Measurements from ENCODE around the gene SOWAHB.
"Not testable (repeated sequence)": the region's sequence is repeated elsewhere in the genome, so short reads cannot be mapped to it uniquely, and the experiment has no call there.

Gene SOWAHB

DNA sequence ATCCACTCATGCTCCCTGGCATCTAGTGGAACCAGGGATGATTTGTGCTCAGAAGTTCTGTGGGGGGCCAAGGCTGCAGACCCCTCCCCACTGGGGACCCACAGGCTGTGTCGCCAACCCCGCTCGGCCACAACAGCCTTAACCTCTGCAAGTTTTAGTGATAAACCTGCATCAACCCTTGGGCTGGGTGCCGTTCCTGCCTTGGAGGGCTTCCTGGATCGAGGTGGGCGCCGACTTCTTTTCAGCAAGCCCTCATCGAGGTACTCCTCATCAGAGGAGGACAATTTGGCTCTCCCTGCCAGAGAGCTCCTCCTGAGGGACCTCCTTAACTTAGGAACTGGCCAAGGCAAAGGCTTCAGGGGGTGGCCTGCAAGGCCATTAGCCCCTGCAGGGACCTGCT, 1.9 kb downstream of the SOWAHB start:
- DNase-seq (ENCODE audit: low read depth, low spot score): no peak

- no peak for DNase-seq (ENCODE audit: low read depth, low spot score)
Measured at GRCh38 chr4:76895619-76896018, 2.3 kb downstream of the SOWAHB start.

GRCh38 chr4:76894537-76895255, 3.2 kb downstream of the SOWAHB start:
- no peak for DNase-seq (ENCODE audit: low read depth, low spot score)

DNA sequence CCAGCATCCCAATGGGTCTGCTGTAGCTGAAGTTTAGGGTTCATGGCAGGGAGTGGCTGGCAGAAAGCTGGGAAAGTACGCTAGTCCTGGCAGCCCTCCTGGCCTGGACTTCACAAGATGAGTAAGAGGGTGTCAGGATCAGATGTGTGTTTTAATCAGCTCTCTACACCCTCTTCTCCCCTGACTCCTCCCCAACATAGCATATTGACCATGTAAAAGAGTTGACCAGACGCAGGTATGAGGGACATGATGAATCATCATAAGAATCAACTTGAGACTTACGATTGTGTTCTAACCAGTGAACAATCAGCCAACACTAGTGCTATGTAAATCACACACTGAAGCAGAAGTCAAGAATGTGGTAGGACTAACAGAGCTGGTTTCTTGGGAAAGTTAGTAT, 5.3 kb downstream of the SOWAHB start:
- DNase-seq (ENCODE audit: low read depth, low spot score): no peak

GRCh38 chr4:76892001-76892400, 5.9 kb downstream of the SOWAHB start:
- DNase-seq (ENCODE audit: low read depth, low spot score): no peak

DNA sequence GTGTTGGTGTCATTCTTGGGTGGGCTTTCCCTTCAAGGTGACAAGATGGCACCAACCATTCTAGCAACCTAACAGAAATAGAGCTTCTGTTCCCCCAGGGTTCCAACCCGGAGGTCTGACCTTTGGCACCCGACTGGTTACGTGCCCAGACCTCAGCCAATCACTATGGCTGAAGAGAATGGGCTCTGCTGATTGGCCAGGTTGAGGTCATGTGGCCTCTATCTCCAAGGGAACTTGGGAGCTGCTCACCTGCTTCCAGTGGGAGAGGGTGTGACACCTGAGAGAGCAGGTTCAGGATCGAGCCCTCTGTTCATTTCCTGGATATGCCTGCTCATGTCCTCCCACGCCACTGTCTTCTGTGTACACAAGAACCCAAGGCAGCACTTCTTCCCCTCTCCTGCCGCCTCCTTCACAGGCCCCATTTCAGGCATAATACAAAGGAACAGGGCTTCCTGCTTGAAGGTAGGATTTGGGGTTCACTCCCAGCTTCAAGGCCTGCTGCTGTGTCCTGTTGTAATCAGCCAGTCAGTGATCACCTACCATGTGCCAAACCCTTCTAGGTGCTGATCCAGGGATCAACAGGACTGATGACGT, 11.0 kb downstream of the SOWAHB start:
- no peak for DNase-seq (ENCODE audit: low read depth, low spot score)

DNA sequence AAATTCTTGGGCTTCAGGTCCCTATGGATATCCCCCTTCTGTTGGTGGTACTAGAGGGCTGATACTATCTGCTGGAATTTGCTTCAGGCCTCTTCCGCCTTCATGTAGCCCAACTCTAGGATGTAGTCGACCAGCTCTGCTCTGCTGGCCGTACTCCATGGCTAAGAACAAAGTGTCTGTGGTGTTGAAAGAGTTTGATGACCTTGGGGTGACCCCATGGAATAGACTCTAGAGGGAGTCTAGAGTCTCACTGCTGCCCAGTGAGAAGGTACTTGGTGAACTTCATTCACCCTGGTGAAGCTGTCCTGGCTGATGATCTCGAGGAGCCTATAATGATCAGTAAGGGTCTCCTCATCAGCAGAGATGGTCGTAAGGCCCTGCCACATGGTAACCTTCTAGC, 11.7 kb downstream of the SOWAHB start:
- DNase-seq (ENCODE audit: low read depth, low spot score): no peak

GRCh38 chr4:76883147-76883546, 14.8 kb downstream of the SOWAHB start:
- no peak for DNase-seq (ENCODE audit: low read depth, low spot score)

DNA sequence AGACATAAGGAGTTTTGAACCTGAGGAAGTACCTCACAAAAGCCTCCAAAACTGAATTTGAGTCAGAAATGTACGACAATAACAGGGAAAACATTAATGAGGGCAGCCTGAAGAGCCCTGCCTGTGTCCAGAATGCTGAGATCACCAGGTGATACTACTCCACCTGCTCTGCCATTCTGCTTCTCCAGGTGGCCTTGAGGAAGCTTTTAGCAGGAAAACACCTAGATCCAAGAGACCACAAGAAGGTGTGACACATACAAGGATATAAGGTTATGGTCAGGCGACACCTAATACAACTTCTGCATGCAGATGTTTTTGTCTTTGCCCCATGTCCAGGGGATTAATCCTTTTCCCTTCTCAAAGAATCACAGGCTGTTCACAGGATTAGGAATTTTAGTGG, 15.3 kb downstream of the SOWAHB start:
- no peak for DNase-seq (ENCODE audit: low read depth, low spot score)

DNA sequence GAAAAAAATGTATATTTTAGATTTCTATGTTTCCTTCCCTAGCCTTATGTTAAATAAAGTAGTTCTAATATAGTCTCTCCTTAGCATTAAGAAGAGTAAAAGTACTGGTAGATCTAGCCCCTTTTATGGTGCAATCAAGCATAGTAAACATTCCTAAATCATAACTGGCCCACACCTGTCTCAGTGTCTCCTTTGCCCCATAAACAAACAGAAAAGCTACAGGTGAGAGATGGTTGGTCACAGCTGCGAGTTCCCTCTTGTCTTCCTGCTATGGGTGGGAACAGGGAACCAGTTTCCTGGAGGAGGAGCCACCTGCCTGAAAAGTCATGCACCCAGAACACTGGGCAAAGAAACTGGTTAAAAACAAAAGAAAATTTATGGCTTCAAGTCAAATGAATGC, 16.6 kb downstream of the SOWAHB start:
- no peak for DNase-seq (ENCODE audit: low read depth, low spot score)

DNA sequence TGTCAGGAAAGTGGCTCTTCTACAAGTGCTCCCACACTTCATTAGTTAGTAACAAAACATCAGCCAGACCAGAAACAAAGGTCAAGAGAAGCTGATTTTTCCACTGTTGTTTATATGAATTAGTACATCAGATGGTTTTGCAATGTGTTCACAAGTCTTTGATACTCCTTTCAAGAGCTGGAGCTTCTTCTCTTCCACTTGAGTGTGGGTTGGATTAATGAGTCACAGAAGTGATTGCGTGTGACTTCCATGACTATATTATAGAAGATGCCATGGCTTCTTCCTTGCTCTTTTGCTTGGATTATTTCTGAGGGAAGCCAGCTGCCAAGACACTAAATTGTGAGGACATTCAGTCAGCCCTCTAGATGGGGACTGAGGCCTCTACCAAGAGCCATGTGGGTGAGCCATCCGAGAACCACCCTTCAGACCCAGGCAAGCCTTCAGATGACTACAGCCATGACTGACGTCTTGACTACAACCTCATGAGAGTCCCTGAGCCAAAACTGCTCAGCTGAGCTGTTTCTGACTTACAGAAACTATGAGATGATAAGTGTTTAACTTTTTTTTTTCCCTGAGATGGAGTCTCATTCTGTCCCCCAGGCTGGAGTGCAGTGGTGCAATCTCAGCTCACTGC, 18.1 kb downstream of the SOWAHB start:
- DNase-seq (ENCODE audit: low read depth, low spot score): no peak

GRCh38 chr4:76878641-76879165, 19.2 kb downstream of the SOWAHB start:
- not testable (repeated sequence) for DNase-seq (ENCODE audit: low read depth, low spot score)

- DNase-seq (ENCODE audit: low read depth, low spot score): no peak
Measured at GRCh38 chr4:76874176-76874575, 23.8 kb downstream of the SOWAHB start.

DNA sequence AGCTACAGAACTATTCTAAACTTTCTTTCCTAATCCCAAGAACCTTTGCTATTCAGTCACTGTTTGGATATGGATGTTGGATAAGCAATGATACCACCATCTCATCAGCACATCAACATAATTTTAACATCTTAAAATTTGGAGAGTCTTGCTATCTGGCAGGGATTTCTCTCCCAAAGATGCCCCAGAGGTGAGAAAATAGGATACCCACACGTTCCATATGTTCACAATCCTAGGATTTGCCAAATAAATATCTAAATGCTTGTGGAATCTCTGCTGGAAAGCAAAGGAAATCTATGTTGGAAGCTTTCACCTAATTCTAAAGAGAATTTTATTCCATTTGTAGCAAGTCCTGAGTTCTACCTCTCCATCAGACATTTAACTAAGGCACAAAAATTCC, 24.4 kb downstream of the SOWAHB start:
- no peak for DNase-seq (ENCODE audit: low read depth, low spot score)

DNA sequence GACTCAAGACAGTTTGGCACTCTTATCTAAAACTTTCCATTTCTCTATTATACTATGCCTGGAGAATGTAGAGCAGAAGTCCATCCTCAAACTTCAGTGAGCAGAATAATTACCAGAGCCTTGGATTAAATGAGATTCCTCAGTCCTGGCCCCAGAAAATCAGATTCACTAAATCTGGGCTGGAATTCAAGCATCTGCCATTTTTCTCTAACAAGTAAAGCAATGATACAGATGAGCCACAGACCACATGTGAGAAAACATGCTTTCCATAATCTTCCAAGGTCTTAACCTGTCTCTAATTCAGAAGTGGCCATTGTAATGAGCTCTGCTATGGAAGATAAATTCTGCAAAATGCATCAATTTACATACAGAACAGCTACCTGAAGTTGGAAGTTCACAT, 25.4 kb downstream of the SOWAHB start:
- DNase-seq (ENCODE audit: low read depth, low spot score): no peak

DNA sequence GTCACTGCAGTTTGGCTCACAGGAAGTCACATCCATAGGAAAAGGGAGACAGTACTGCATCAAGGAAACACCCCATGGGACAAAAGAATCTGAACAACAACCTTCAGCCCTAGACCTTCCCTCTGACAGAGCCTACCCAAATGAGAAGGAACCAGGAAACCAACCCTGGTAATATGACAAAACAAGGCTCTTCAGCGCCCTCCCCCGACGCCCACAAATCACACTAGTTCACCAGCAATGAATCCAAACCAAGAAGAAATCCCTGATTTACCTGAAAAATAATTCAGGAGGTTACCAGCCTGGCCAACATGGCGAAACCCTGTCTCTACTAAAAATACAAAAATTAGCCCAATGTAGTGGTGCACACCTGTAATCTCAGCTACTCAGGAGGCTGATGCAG, 29.2 kb downstream of the SOWAHB start:
- not testable (repeated sequence) for DNase-seq (ENCODE audit: low read depth, low spot score)

- no peak for DNase-seq (ENCODE audit: low read depth, low spot score)
Measured at GRCh38 chr4:76867880-76868655, 29.9 kb downstream of the SOWAHB start.

- no peak for DNase-seq (ENCODE audit: low read depth, low spot score)
Measured at GRCh38 chr4:76867377-76867776, 30.6 kb downstream of the SOWAHB start.

DNA sequence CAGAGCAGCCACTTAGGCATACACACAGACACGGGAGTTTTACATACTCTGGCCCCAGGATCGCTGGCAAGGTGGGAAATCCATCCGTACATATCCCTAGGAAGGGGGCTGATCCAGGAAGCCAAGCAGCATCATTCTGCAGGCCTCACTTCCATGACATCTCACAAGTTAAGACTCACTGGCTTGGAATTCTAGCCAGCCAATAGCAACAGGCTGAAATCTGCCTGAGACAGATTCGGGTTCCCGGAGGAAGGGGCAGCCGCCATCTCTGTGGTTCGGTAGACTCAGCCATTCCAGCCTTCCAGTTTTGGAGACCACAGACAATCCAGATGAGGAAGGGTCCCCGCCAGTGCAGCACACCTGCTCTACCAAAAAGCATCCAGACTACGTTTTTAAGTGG, 31.3 kb downstream of the SOWAHB start:
- no peak for DNase-seq (ENCODE audit: low read depth, low spot score)

GRCh38 chr4:76858319-76858718, 39.6 kb downstream of the SOWAHB start:
- no peak for DNase-seq (ENCODE audit: low read depth, low spot score)

GRCh38 chr4:76857074-76857409, 40.9 kb downstream of the SOWAHB start:
- DNase-seq (ENCODE audit: low read depth, low spot score): no peak

Measured in activated CD4-positive, CD25-positive, alpha-beta regulatory T cell treated with anti-CD3 and anti-CD28 coated beads, Interleukin-2, amount 50 U/mL, for 16 hours (primary cell).